ENCODE data around the gene HSDL1.

The HSDL1 gene

GRCh38 chr16:84143081-84143480, 1.9 kb downstream of the HSDL1 start:
- no peak overlapping the region for H3K4me3 ChIP-seq (ENCODE audit: low read length)
- H3K9ac ChIP-seq (ENCODE audit: low read length), result no peak overlapping the region
- no peaks in the 10 kb centered on the region for H3K36me3 ChIP-seq (replicated peaks; ENCODE audit: low read depth, low read length)
- no peak overlapping the region for H2AFZ ChIP-seq (ENCODE audit: low read depth, low read length)
- peaks cover 7% of the 10 kb centered on the region for H3K27me3 ChIP-seq (ENCODE audit: low read depth, low read length)
- no peaks in the 10 kb centered on the region for H3K9me3 ChIP-seq (ENCODE audit: insufficient read depth, low read length)
- H4K20me1 ChIP-seq (ENCODE audit: insufficient read depth, low read length), result no peaks in the 10 kb centered on the region; the same call in 1 of the 2 replicates
- no peak overlapping the region for H3K4me2 ChIP-seq (ENCODE audit: low read length)
- no peak overlapping the region for H3K27ac ChIP-seq (ENCODE audit: low read length)
- H3K79me2 ChIP-seq (ENCODE audit: low read length), result peaks cover 4% of the 10 kb centered on the region; the same call in 1 of the 2 replicates
- peaks cover 4% of the 10 kb centered on the region; the same call in 1 of the 2 replicates for H3K4me1 ChIP-seq (ENCODE audit: low read length)
- TF ChIP-seq CTCF (IDR thresholded peaks at IDR 0.05; ENCODE audit: low read depth, low read length) (no peak), EZH2phosphoT487 (IDR thresholded peaks at IDR 0.05; ENCODE audit: low read depth) (no peak)

- no peaks in the 10 kb centered on the region for H3K9me3 ChIP-seq (ENCODE audit: insufficient read depth, low read length)
- H3K36me3 ChIP-seq (replicated peaks; ENCODE audit: low read depth, low read length), result no peaks in the 10 kb centered on the region
- TF ChIP-seq EZH2phosphoT487 (IDR thresholded peaks at IDR 0.05; ENCODE audit: low read depth) (no peak), CTCF (IDR thresholded peaks at IDR 0.05; ENCODE audit: low read depth, low read length) (peak; percentile 24; the same call in 1 of the 2 replicates)
- peaks cover 3% of the 10 kb centered on the region; the same call in 1 of the 2 replicates for H4K20me1 ChIP-seq (ENCODE audit: insufficient read depth, low read length)
- H2AFZ ChIP-seq (ENCODE audit: low read depth, low read length), result no peak overlapping the region
- H3K4me2 ChIP-seq (ENCODE audit: low read length), result no peak overlapping the region
- peaks cover 4% of the 10 kb centered on the region; the same call in 1 of the 2 replicates for H3K79me2 ChIP-seq (ENCODE audit: low read length)
- H3K9ac ChIP-seq (ENCODE audit: low read length), result no peak overlapping the region
- peaks cover 7% of the 10 kb centered on the region for H3K4me1 ChIP-seq (ENCODE audit: low read length)
- H3K27me3 ChIP-seq (ENCODE audit: low read depth, low read length), result 0 out of 2 replicates have a peak, but pooled peaks cover under 1% of the 10 kb centered on the region
- H3K4me3 ChIP-seq (ENCODE audit: low read length), result no peak overlapping the region
- no peak overlapping the region for H3K27ac ChIP-seq (ENCODE audit: low read length)
These were observed 3.8 kb downstream of the HSDL1 start for GRCh38 chr16:84141143-84141670.

DNA sequence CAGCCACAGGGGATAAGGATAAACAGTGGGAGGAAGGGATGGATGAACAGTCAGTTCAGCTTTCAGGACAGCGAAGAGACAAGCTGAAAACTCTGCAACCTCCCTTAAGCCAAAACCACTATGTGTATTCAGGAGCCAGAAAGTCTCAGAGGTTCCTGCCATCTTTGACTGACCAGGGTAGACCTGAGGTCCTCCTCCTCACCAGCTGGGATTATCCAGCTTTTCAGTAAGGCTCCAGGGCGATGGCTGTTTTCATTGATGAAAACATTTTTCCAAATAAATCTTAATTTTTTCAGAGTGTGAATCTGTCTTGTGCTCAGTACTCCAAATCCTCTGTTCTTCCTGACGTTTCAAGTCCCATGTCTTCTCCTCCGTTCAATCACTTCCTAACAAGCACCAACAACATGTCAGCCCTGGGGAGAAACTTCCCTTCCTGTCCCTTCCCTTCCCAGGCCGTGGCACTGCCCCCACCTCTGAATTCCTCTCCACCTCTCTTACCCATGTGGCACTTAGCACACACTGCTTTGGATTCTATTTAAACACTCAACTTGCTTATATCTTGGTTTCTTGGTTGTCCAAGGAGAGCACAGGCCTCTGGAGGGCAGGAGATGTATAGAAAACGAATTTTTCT, 5.2 kb downstream of the HSDL1 start:
- H3K4me2 ChIP-seq (ENCODE audit: low read length), result no peak overlapping the region
- no peaks in the 10 kb centered on the region for H3K9me3 ChIP-seq (ENCODE audit: insufficient read depth, low read length)
- H3K9ac ChIP-seq (ENCODE audit: low read length), result no peak overlapping the region
- peaks cover 4% of the 10 kb centered on the region; the same call in 1 of the 2 replicates for H3K79me2 ChIP-seq (ENCODE audit: low read length)
- no peaks in the 10 kb centered on the region for H3K27me3 ChIP-seq (ENCODE audit: low read depth, low read length)
- peaks cover 11% of the 10 kb centered on the region for H3K4me1 ChIP-seq (ENCODE audit: low read length)
- H2AFZ ChIP-seq (ENCODE audit: low read depth, low read length), result no peak overlapping the region
- H3K36me3 ChIP-seq (replicated peaks; ENCODE audit: low read depth, low read length), result no peaks in the 10 kb centered on the region
- H4K20me1 ChIP-seq (ENCODE audit: insufficient read depth, low read length), result peaks cover 4% of the 10 kb centered on the region; the same call in 1 of the 2 replicates
- TF ChIP-seq CTCF (IDR thresholded peaks at IDR 0.05; ENCODE audit: low read depth, low read length) (no peak), EZH2phosphoT487 (IDR thresholded peaks at IDR 0.05; ENCODE audit: low read depth) (no peak)
- H3K4me3 ChIP-seq (ENCODE audit: low read length), result no peak overlapping the region
- no peak overlapping the region for H3K27ac ChIP-seq (ENCODE audit: low read length)

- Histone ChIP-seq H3K9ac (ENCODE audit: low read length) (no peak overlapping the region), H3K79me2 (ENCODE audit: low read length) (0 out of 2 replicates have a peak, but pooled peaks cover under 1% of the 10 kb centered on the region), H3K4me3 (ENCODE audit: low read length) (no peak overlapping the region), H2AFZ (ENCODE audit: low read depth, low read length) (no peak overlapping the region), H4K20me1 (ENCODE audit: insufficient read depth, low read length) (peaks cover 4% of the 10 kb centered on the region; the same call in 1 of the 2 replicates), H3K27ac (ENCODE audit: low read length) (no peak overlapping the region), H3K4me1 (ENCODE audit: low read length) (peaks cover 11% of the 10 kb centered on the region), H3K27me3 (ENCODE audit: low read depth, low read length) (no peaks in the 10 kb centered on the region), H3K9me3 (ENCODE audit: insufficient read depth, low read length) (no peaks in the 10 kb centered on the region), H3K4me2 (ENCODE audit: low read length) (no peak overlapping the region), H3K36me3 (replicated peaks; ENCODE audit: low read depth, low read length) (no peaks in the 10 kb centered on the region)
- TF ChIP-seq EZH2phosphoT487 (IDR thresholded peaks at IDR 0.05; ENCODE audit: low read depth) (no peak), CTCF (IDR thresholded peaks at IDR 0.05; ENCODE audit: low read depth, low read length) (no peak)
These were observed 6.0 kb downstream of the HSDL1 start for GRCh38 chr16:84138824-84139627.
